ENCODE measurements around the gene CDC14B.

DNA sequence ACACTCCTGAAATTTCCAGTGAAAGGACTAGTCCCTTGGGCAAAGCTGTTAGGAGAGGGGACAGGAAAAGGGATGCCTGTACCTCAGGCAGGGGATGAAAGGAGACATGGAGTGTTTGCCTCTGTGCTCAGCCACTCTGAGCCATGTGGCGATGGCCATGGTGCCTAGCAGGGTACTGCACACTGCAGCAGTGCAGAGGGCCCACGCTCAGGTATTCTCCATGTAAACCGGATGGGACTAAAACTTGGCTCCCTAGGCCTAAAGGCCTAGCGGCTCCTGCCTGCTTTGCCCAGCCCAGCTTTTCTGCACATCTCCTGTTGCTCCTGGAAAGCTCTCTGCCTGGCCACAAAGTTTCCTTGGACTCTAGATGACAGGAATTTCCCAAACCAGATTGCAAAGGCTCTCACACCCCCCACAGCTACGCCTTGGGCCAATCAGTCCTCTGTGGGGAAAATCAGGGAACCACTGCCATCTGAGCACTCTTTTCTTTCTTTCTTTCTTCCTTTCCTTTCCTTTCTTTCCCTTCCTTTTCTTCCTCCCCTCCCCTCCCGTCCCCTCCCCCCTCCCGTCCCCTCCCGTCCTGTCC, 125.3 kb downstream of the CDC14B start:
- TF ChIP-seq, protein P1, sequence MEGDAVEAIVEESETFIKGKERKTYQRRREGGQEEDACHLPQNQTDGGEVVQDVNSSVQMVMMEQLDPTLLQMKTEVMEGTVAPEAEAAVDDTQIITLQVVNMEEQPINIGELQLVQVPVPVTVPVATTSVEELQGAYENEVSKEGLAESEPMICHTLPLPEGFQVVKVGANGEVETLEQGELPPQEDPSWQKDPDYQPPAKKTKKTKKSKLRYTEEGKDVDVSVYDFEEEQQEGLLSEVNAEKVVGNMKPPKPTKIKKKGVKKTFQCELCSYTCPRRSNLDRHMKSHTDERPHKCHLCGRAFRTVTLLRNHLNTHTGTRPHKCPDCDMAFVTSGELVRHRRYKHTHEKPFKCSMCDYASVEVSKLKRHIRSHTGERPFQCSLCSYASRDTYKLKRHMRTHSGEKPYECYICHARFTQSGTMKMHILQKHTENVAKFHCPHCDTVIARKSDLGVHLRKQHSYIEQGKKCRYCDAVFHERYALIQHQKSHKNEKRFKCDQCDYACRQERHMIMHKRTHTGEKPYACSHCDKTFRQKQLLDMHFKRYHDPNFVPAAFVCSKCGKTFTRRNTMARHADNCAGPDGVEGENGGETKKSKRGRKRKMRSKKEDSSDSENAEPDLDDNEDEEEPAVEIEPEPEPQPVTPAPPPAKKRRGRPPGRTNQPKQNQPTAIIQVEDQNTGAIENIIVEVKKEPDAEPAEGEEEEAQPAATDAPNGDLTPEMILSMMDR (IDR thresholded peaks at IDR 0.05): no peak
- TF ChIP-seq EZH2 (IDR thresholded peaks at IDR 0.05) (no peak), EZH2phosphoT487 (IDR thresholded peaks at IDR 0.05) (no peak)
